ENCODE results near the gene NBEAL2. TPM values are rescaled to one million over a fixed set of nuclear protein-coding genes. Genes with fewer than 3 reads are reported as not detected.
A peak's percentile ranks its signal among the peaks of the same experiment; 100 is the strongest.

Gene NBEAL2
- total RNA-seq, 1 donor from 2014 or later, result 202 TPM

DNA sequence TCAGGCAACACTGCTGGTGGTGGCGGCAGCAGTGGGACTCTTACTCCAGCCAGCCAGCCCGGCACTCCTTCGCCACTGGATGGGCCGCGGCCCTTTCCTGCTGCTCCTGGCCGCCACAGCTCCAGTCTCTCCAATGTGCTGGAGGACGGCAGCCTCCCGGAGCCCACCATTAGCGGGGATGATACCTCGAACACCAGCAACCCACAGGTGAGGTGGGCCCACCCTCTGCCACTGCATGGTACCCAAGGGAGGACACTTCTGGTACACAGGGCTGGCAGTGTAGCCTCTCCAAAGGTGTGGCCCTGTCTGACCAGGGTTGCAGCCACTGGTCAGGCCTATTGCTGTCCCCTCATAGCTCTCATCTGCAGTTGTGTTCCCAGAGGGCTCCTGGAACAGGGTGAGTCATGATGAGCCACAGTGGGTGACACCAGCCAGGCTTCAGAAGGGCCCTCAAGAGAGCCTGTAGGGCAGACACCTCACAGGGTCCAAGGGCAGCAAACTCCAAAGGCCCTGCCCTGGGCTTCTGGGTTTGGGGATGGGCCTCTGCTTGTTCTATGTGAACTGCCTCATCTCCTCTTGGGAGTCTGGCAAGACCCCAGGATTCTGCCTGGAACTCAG is 20.8 kb downstream of the NBEAL2 start:
- Mint-ChIP-seq H3K4me3 (ENCODE audit: unreplicated experiment) (no peak overlapping the region), H3K4me1 (ENCODE audit: unreplicated experiment) (peaks cover 2% of the 10 kb centered on the region), H3K9me3 (ENCODE audit: unreplicated experiment) (no peaks in the 10 kb centered on the region), H3K27me3 (ENCODE audit: unreplicated experiment) (peaks cover 5% of the 10 kb centered on the region), H3K27ac (ENCODE audit: unreplicated experiment) (no peak overlapping the region), H3K36me3 (ENCODE audit: low read depth, unreplicated experiment) (peaks cover 28% of the 10 kb centered on the region)
- TF ChIP-seq, protein P1, sequence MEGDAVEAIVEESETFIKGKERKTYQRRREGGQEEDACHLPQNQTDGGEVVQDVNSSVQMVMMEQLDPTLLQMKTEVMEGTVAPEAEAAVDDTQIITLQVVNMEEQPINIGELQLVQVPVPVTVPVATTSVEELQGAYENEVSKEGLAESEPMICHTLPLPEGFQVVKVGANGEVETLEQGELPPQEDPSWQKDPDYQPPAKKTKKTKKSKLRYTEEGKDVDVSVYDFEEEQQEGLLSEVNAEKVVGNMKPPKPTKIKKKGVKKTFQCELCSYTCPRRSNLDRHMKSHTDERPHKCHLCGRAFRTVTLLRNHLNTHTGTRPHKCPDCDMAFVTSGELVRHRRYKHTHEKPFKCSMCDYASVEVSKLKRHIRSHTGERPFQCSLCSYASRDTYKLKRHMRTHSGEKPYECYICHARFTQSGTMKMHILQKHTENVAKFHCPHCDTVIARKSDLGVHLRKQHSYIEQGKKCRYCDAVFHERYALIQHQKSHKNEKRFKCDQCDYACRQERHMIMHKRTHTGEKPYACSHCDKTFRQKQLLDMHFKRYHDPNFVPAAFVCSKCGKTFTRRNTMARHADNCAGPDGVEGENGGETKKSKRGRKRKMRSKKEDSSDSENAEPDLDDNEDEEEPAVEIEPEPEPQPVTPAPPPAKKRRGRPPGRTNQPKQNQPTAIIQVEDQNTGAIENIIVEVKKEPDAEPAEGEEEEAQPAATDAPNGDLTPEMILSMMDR (IDR thresholded peaks at IDR 0.05; ENCODE audit: unreplicated experiment), result no peak
- DNase-seq (ENCODE audit: low spot score), result no peak

DNA sequence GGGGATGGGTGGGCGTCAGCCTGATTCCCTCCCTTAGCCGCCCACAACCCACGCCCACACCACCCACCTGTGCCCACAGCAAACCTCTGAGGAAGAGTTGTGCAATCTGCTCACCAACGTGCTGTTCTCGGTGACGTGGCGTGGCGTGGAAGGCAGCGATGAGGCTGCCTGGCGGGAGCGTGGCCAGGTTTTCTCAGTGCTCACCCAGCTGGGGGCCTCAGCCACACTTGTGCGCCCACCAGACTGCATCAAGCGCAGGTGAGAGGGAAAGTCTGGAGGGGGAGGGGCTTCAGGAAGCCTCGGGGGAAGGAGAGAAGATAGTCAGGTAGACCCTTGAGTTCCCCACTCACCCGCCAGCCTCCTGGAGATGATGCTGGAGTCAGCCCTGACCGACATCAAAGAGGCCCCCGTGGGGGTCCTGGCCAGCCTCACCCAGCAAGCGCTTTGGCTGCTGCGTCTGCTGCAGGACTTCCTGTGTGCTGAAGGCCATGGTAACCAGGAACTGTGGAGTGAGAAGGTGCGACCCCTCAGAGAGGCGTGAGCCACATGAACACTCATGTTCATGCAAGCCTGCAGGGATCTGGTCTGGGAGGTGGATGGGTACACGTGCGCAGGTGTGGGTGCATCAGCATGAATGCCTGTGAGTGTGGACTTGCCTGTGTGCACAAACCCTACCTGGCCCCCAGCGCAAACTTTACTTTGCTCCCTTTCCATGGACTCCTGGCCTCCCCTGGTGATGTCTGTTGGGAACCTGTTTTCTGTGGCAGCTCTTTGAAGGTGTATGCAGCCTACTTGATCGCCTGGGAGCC is 21.7 kb downstream of the NBEAL2 start:
- no peak for DNase-seq (ENCODE audit: low spot score)
- Mint-ChIP-seq H3K9me3 (ENCODE audit: unreplicated experiment) (no peaks in the 10 kb centered on the region), H3K36me3 (ENCODE audit: low read depth, unreplicated experiment) (peaks cover 36% of the 10 kb centered on the region)

DNA sequence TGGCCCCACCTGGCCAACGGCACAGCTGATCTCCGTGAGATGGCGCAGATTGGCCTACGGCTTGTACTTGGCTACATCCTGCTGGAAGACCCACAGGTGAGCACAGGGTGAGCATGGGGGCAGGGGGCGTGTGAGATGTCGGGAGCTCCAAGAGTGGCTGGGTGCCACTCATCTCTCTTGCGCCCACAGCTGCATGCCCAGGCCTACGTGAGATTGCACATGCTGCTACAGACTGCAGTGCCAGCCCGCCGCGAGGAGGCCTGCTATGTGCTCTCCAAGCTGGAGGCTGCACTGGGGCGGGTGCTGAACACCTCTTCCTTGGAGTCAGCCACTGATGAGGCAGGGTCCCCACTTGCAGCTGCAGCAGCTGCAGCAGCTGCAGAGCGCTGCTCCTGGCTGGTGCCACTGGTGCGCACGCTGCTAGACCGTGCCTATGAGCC is 22.3 kb downstream of the NBEAL2 start:
- Mint-ChIP-seq H3K9me3 (ENCODE audit: unreplicated experiment) (no peaks in the 10 kb centered on the region), H3K4me3 (ENCODE audit: unreplicated experiment) (no peak overlapping the region), H3K27ac (ENCODE audit: unreplicated experiment) (no peak overlapping the region), H3K4me1 (ENCODE audit: unreplicated experiment) (peaks cover 2% of the 10 kb centered on the region), H3K36me3 (ENCODE audit: low read depth, unreplicated experiment) (peaks cover 42% of the 10 kb centered on the region), H3K27me3 (ENCODE audit: unreplicated experiment) (peaks cover 7% of the 10 kb centered on the region)
- DNase-seq (ENCODE audit: low spot score), result no peak
- TF ChIP-seq, protein P1 (IDR thresholded peaks at IDR 0.05; ENCODE audit: unreplicated experiment), result no peak

More for the DNA sequence above, 21.7 kb downstream of the NBEAL2 start:
- H3K4me1 Mint-ChIP-seq (ENCODE audit: unreplicated experiment), result peaks cover 2% of the 10 kb centered on the region
- H3K27ac Mint-ChIP-seq (ENCODE audit: unreplicated experiment), result no peak overlapping the region
- TF ChIP-seq, protein P1 (IDR thresholded peaks at IDR 0.05; ENCODE audit: unreplicated experiment), result no peak
- peaks cover 7% of the 10 kb centered on the region for H3K27me3 Mint-ChIP-seq (ENCODE audit: unreplicated experiment)
- H3K4me3 Mint-ChIP-seq (ENCODE audit: unreplicated experiment), result no peak overlapping the region

DNA sequence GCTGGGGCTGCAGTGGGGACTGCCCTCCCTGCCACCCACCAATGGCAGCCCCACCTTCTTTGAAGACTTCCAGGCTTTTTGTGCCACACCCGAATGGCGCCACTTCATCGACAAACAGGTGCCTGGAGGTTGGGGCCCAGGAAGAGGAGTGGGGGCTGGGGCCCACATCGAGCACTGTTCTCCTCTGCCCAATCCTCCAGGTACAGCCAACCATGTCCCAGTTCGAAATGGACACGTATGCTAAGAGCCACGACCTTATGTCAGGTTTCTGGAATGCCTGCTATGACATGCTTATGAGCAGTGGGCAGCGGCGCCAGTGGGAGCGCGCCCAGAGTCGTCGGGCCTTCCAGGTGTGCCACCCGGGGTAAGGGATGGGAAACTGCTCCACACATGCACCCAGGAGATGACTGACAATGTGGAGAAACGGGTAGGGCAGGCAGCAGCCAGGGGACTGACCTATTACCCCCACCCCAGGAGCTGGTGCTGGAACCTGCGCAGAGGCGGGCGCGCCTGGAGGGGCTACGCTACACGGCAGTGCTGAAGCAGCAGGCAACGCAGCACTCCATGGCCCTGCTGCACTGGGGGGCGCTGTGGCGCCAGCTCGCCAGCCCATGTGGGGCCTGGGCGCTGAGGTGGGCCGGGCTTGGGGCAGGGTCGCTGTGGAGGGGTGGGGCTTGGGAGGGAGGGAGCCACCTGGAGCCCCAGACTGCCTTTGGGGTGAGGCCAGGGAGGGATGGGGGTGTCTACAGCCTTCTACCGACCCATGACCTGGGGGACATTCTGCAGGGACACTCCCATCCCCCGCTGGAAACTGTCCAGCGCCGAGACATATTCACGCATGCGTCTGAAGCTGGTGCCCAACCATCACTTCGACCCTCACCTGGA is 22.9 kb downstream of the NBEAL2 start:
- TF ChIP-seq, protein P1 (IDR thresholded peaks at IDR 0.05; ENCODE audit: unreplicated experiment), result no peak
- no peaks in the 10 kb centered on the region for H3K9me3 Mint-ChIP-seq (ENCODE audit: unreplicated experiment)
- H3K4me1 Mint-ChIP-seq (ENCODE audit: unreplicated experiment), result peaks cover 2% of the 10 kb centered on the region
- H3K36me3 Mint-ChIP-seq (ENCODE audit: low read depth, unreplicated experiment), result peaks cover 39% of the 10 kb centered on the region
- no peak for DNase-seq (ENCODE audit: low spot score)
- peaks cover 7% of the 10 kb centered on the region for H3K27me3 Mint-ChIP-seq (ENCODE audit: unreplicated experiment)
- H3K27ac Mint-ChIP-seq (ENCODE audit: unreplicated experiment), result no peak overlapping the region
- peak overlapping the region; percentile 31 for H3K4me3 Mint-ChIP-seq (ENCODE audit: unreplicated experiment)
